GM20000 (cell line): ENCODE results near the gene HUNK.

Source experiments
- DNase-seq: peaks from one replicate; pipeline ENCODE4 v3.0.0; 2012; ENCODE audit warnings: low spot score
- CTCF ChIP-seq: IDR thresholded peaks from 2 replicates; pipeline ENCODE4 v1.5.1; 2012; ENCODE audit warnings: mild to moderate bottlenecking, control low read depth; ENCODE audit errors: extremely low read depth, missing control alignments

HUNK gene

GRCh38 chr21:31897311-31897710, 24.5 kb downstream of the HUNK start:
- no peak for DNase-seq

GRCh38 chr21:31898933-31899630, 26.3 kb downstream of the HUNK start:
- no peak for DNase-seq

More at GRCh38 chr21:31897311-31897710, 24.5 kb downstream of the HUNK start:
- TF ChIP-seq CTCF: no peak

GRCh38 chr21:31900121-31900895, 27.5 kb downstream of the HUNK start:
- no peak for TF ChIP-seq CTCF
- DNase-seq: no peak

More at GRCh38 chr21:31898933-31899630, 26.3 kb downstream of the HUNK start:
- TF ChIP-seq CTCF: no peak

GRCh38 chr21:31901315-31901714, 28.5 kb downstream of the HUNK start:
- no peak for TF ChIP-seq CTCF
- no peak for DNase-seq

DNA sequence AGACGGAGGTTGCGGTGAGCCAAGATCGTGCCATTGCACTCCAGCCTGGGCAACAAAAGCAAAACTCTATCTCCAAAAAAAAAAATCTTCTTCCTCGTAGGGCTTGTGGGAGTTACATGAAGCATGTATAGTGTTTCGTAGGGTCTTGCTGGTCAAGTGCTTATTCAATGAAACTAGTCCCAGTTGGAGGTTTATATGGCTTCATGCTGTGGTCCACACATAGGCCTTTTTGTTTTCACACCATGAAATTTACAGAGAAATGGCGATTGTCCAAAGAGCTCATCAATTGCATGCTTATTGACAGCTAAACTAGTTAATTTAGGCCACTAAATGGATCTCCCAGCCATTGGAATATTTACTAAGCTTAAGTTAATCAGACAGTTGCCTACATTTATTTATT, 29.6 kb downstream of the HUNK start:
- DNase-seq: no peak
- no peak for TF ChIP-seq CTCF

- DNase-seq: no peak
- no peak for TF ChIP-seq CTCF
These were observed 31.1 kb downstream of the HUNK start for GRCh38 chr21:31903896-31904295.
